Panc1 (cell line): Measurements from ENCODE around the gene FGG. TPM values are rescaled to one million over a fixed set of nuclear protein-coding genes. Genes with fewer than 3 reads are reported as not detected.

Experiments
- ATAC-seq: fragments of 200-7000 bp; cut with Tn5 transposase; 2 replicates; pipeline ENCODE4 v1.9.1; 2020; ENCODE audit warnings: mild to moderate bottlenecking, moderate library complexity
- BruUV-seq: library from RNA; stranded (reverse); fragments of 400-500 nt; replicated peaks from 2 replicates; lab custom pipeline; 2021; lab: Mats Ljungman, UMichigan
- CTCF ChIA-PET: fragments of 300-600 bp; sonication (Branson Sonifier 250); formaldehyde crosslinking; loops from one replicate; lab custom pipeline; 2022; ENCODE audit warnings: antibody characterized with exemption; lab: Charles Lee
- POLR2A ChIA-PET: fragments of 300-600 bp; sonication (Branson Sonifier 250); formaldehyde crosslinking; loops from one replicate; lab custom pipeline; 2022; ENCODE audit warnings: antibody characterized with exemption; lab: Charles Lee
- DNase-seq: peaks from one replicate; pipeline ENCODE4 v3.0.0-alpha.2; 2010; ENCODE audit warnings: low read depth, low spot score
- H3K27ac ChIP-seq: 2 replicates; pipeline ENCODE4 v1.5.1; 2011; ENCODE audit warnings: mild to moderate bottlenecking, low read length, inconsistent platforms
- H3K27me3 ChIP-seq: fragments of 200-500 bp; sonication (Bioruptor generic); 2 replicates; pipeline ENCODE4 v1.6.0; 2014; ENCODE audit warnings: low read length, inconsistent platforms; ENCODE audit not compliant: control insufficient read depth, insufficient read depth
- H3K36me3 ChIP-seq: fragments of 200-500 bp; sonication (Bioruptor generic); 2 replicates; pipeline ENCODE4 v1.5.1; 2014; ENCODE audit warnings: inconsistent platforms, mild to moderate bottlenecking, low read length, moderate library complexity; ENCODE audit not compliant: control insufficient read depth, insufficient read depth
- H3K4me1 ChIP-seq: 2 replicates; pipeline ENCODE4 v1.5.1; 2011; ENCODE audit warnings: inconsistent platforms, mild to moderate bottlenecking, low read length, moderate library complexity; ENCODE audit not compliant: control insufficient read depth, insufficient read depth
- H3K4me3 ChIP-seq, 2 experiments: 2 replicates each; pipeline ENCODE4 v1.5.1; 2011 to 2012; ENCODE audit warnings: low read depth in 2 of 2, low read length in 2 of 2, mild to moderate bottlenecking in 2 of 2, inconsistent platforms in 1 of 2, moderate library complexity in 1 of 2
- H3K9me3 ChIP-seq: fragments of 200-500 bp; sonication (Bioruptor generic); 2 replicates; pipeline ENCODE4 v1.5.1; 2014; ENCODE audit warnings: low read depth, mild to moderate bottlenecking, inconsistent platforms, low read length, moderate library complexity; ENCODE audit not compliant: control insufficient read depth, insufficient read depth
- CTCF ChIP-seq: fragments of 450-650 bp; IDR thresholded peaks from 2 replicates; pipeline ENCODE4 v1.5.1; 2017; ENCODE audit warnings: mild to moderate bottlenecking
- POLR2AphosphoS5 ChIP-seq: IDR thresholded peaks from 2 replicates; pipeline ENCODE4 v1.6.1; 2012; ENCODE audit warnings: mild to moderate bottlenecking, low read depth, low read length, moderate library complexity
- REST ChIP-seq, 2 experiments: IDR thresholded peaks; 2 replicates each; pipeline ENCODE4 v1.6.1; 2011 to 2012; ENCODE audit warnings: low read depth in 2 of 2, control low read depth in 1 of 2, low read length in 1 of 2, mild to moderate bottlenecking in 1 of 2, moderate library complexity in 1 of 2; ENCODE audit not compliant: insufficient read depth in 1 of 2
- SIN3A ChIP-seq: IDR thresholded peaks from 2 replicates; pipeline ENCODE4 v1.6.1; 2012; ENCODE audit warnings: low read depth, mild to moderate bottlenecking, low read length, moderate library complexity, borderline replicate concordance; ENCODE audit not compliant: insufficient read depth
- TCF7L2 ChIP-seq: IDR thresholded peaks from 2 replicates; pipeline ENCODE4 v1.6.1; 2011; ENCODE audit warnings: mild to moderate bottlenecking, low read depth, low read length, inconsistent platforms
- in situ Hi-C: cut with HindIII; loops from 2 replicates; pipeline ENCODE4 v1.10.0; 2016; ENCODE audit warnings: low sequenced_read_pairs, low pct_unique_long_range_greater_than_20kb
- intact Hi-C: fragments of 100-400 bp; cut with micrococcal nuclease; formaldehyde crosslinking; loops from one replicate; pipeline ENCODE4 v1.10.0; 2022; ENCODE audit not compliant: unreplicated experiment
- total RNA-seq: library from RNA; stranded (reverse); gene quantifications from one replicate; pipeline ENCODE4 v1.2.1, GENCODE V29; 2021; ENCODE audit not compliant: unreplicated experiment

FGG gene
- total RNA-seq, 1 experiment from 2014 or later = 1.8 TPM

GRCh38 chr4:154658680-154659405, 46.4 kb upstream of the FGG start:
- no peaks in the 10 kb centered on the region for H3K27me3 ChIP-seq
- no TSS peak for BruUV-seq
- intact Hi-C loops (no loop called here), in situ Hi-C loops (no loop called here)
- no peak for TF ChIP-seq POLR2AphosphoS5
- TF ChIP-seq SIN3A = no peak
- TF ChIP-seq REST (IDR thresholded peaks at IDR 0.05; ENCODE audit: insufficient read depth in 1 of 2, low read depth in 2 of 2, low read length in 1 of 2) = no peak
- no peak for TF ChIP-seq CTCF
- TF ChIP-seq TCF7L2 = no peak
- DNase-seq (no peak), ATAC-seq (no peak)
- H3K4me1 ChIP-seq = no peaks in the 10 kb centered on the region
- no peaks in the 10 kb centered on the region for H3K36me3 ChIP-seq
- H3K27ac ChIP-seq = no peak overlapping the region
- POLR2A ChIA-PET = no interaction called here
- CTCF ChIA-PET = no interaction called here
- peak overlapping the region in 1 of 2 experiments; percentile 6; a peak in 1 of 4 replicates for H3K4me3 ChIP-seq
- no peaks in the 10 kb centered on the region for H3K9me3 ChIP-seq

GRCh38 chr4:154643493-154643892, 31.0 kb upstream of the FGG start:
- in situ Hi-C loops = no loop called here
- no peak overlapping the region for H3K27ac ChIP-seq
- H3K27me3 ChIP-seq = no peaks in the 10 kb centered on the region
- CTCF ChIA-PET = no interaction called here
- BruUV-seq = no TSS peak
- POLR2A ChIA-PET = no interaction called here
- DNase-seq = no peak
- H3K4me1 ChIP-seq = no peaks in the 10 kb centered on the region
- no peak for TF ChIP-seq SIN3A
- TF ChIP-seq CTCF = no peak
- no peak for TF ChIP-seq REST (IDR thresholded peaks at IDR 0.05; ENCODE audit: insufficient read depth in 1 of 2, low read depth in 2 of 2, low read length in 1 of 2)
- TF ChIP-seq TCF7L2 = no peak
- no peak for TF ChIP-seq POLR2AphosphoS5
- H3K9me3 ChIP-seq = no peaks in the 10 kb centered on the region
- intact Hi-C loops = no loop called here
- ATAC-seq = no peak
- no peak overlapping the region for H3K4me3 ChIP-seq
- H3K36me3 ChIP-seq = no peaks in the 10 kb centered on the region
